CD4-positive, alpha-beta memory T cell (primary cell): ENCODE results near the gene TBC1D16. TPM values are rescaled to one million over a fixed set of nuclear protein-coding genes. Genes with fewer than 3 reads are reported as not detected.

ENCODE experiments used
- CTCF ChIA-PET: fragments of 350-600 bp; sonication (Branson Sonifier 250); formaldehyde crosslinking; loops from one replicate; lab custom pipeline; 2021; ENCODE audit warnings: inconsistent platforms; ENCODE audit not compliant: partially characterized antibody; lab: Charles Lee
- POLR2A ChIA-PET: fragments of 350-600 bp; sonication (Branson Sonifier 250); formaldehyde crosslinking; loops from one replicate; lab custom pipeline; 2021; ENCODE audit not compliant: partially characterized antibody; lab: Charles Lee
- DNase-seq, 5 donors: peaks; one replicate each; pipeline versions ENCODE4 v3.0.0 to v3.0.0-alpha.2; 2020 to 2022; ENCODE audit warnings: mixed read lengths in 1 of 5
- H3K27ac ChIP-seq: one replicate; pipeline ENCODE4 v1.7.0; 2013; ENCODE audit warnings: low read depth, low read length
- H3K27me3 ChIP-seq: 2 replicates; pipeline ENCODE4 v1.7.0; 2013; ENCODE audit warnings: mild to moderate bottlenecking, low read length, moderate library complexity; ENCODE audit not compliant: insufficient read depth
- H3K36me3 ChIP-seq: 2 replicates; pipeline ENCODE4 v1.7.0; 2013; ENCODE audit warnings: mild to moderate bottlenecking, low read length, moderate library complexity; ENCODE audit not compliant: insufficient read depth
- H3K4me1 ChIP-seq: 2 replicates; pipeline ENCODE4 v1.7.0; 2013; ENCODE audit warnings: mild to moderate bottlenecking, low read length, moderate library complexity; ENCODE audit not compliant: insufficient read depth
- H3K4me3 ChIP-seq, 2 donors: one replicate each; pipeline ENCODE4 v1.7.0; 2013; ENCODE audit warnings: low read length in 2 of 2, mild to moderate bottlenecking in 1 of 2
- H3K9me3 ChIP-seq, 2 donors: one replicate each; pipeline ENCODE4 v1.7.0; 2013; ENCODE audit warnings: low read length in 2 of 2, control low read depth in 1 of 2; ENCODE audit not compliant: control insufficient read depth in 1 of 2
- H3K27ac Mint-ChIP-seq, 7 donors: one replicate each; pipeline ENCODE4 v1.8.0; 2020 to 2021; ENCODE audit warnings: mixed read lengths in 7 of 7, mild to moderate bottlenecking in 6 of 7, inconsistent platforms in 3 of 7, moderate library complexity in 3 of 7
- H3K27me3 Mint-ChIP-seq, 2 donors: one replicate each; pipeline ENCODE4 v1.8.0; 2020 to 2021; ENCODE audit warnings: mixed read lengths in 2 of 2
- H3K36me3 Mint-ChIP-seq, 2 donors: one replicate each; pipeline ENCODE4 v1.8.0; 2020 to 2021; ENCODE audit warnings: mixed read lengths in 2 of 2, inconsistent platforms in 1 of 2, mild to moderate bottlenecking in 1 of 2
- H3K4me1 Mint-ChIP-seq, 4 donors: one replicate each; pipeline ENCODE4 v1.8.0; 2020 to 2021; ENCODE audit warnings: mixed read lengths in 4 of 4, mild to moderate bottlenecking in 1 of 4
- H3K4me3 Mint-ChIP-seq, 8 donors: one replicate each; pipeline ENCODE4 v1.8.0; 2020 to 2021; ENCODE audit warnings: mixed read lengths in 8 of 8, mild to moderate bottlenecking in 7 of 8, moderate library complexity in 6 of 8, inconsistent platforms in 3 of 8
- H3K9me3 Mint-ChIP-seq, 8 donors: one replicate each; pipeline ENCODE4 v1.8.0; 2020 to 2021; ENCODE audit warnings: mixed read lengths in 8 of 8, mild to moderate bottlenecking in 5 of 8, inconsistent platforms in 3 of 8, moderate library complexity in 1 of 8
- intact Hi-C: fragments of 100-400 bp; cut with micrococcal nuclease; formaldehyde crosslinking; loops from one replicate; pipeline ENCODE4 v1.15.1; 2023
- polyA plus RNA-seq, 2 donors: library from polyadenylated mRNA; unstranded; fragments of 300-500 nt; fragmentation: Illumina TruSeq; gene quantifications; one replicate each; pipeline ENCODE4 v1.2.3, GENCODE V29; 2021
- total RNA-seq, 2 experiments: library from RNA; stranded (reverse); gene quantifications; one replicate each; pipeline ENCODE4 v1.2.3, GENCODE V29; 2021

TBC1D16 gene
- total and polyA plus RNA-seq, 4 experiments from 2014 or later: 1.2 to 1.8 (median 1.3) TPM; not detected in 1

DNA sequence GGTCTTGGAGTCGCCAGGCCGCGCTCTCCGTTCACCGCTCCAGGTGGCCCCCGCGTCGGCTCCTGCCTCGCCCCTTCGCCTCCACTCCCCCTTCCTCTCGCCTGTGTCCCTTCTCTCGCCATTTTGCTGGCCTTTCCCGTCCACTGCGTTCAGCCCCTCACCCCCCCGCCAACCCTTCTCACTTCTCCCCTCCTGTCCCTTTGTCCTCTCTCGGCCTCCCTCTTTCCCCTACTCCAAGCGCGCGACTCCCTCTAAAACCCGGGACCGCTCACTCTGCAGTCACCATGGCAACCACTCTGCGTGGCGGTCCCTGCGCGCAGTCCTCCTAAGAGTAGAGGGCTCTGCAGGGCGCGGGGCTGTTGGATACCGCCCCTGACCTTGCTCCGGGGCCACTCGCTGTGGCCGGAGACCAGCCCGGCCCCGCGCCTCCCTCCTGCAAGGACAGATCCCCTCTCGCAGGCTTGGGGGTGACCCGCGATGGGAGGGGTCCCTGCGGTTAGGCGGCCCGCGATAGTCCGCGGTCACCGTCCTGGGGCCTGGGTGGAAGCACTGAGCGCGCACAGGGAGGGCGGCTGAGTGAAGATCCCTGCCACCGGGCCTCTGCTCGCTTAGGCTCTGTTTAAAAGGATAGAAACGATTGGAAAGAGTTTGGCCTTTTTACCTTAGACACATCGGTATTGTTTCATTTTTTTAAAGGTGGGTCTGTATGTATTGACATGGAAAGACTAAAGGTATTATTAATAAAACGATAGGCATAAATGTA, 1.2 kb upstream of the TBC1D16 start:
- Histone ChIP-seq H3K27me3 (peaks cover 6% of the 10 kb centered on the region), H3K4me3 (peak overlapping the region in 1 of 2 donors; percentile 75), H3K27ac (peak overlapping the region; percentile 58), H3K4me1 (peaks cover 13% of the 10 kb centered on the region), H3K36me3 (no peaks in the 10 kb centered on the region), H3K9me3 (no peaks in the 10 kb centered on the region)
- ChIA-PET POLR2A (no interaction called here), CTCF (no interaction called here)
- peak overlapping the region; percentile 79 to 97 (median 92) for H3K27ac Mint-ChIP-seq
- intact Hi-C loops: loop anchor here (1.0 kb wide), 1 partner anchor 40 kb away; no protein-coding TSS in a partner anchor
- no peaks in the 10 kb centered on the region for H3K9me3 Mint-ChIP-seq
- H3K36me3 Mint-ChIP-seq: no peaks in the 10 kb centered on the region
- H3K4me1 Mint-ChIP-seq: peaks cover 6 to 18% (median 10%) of the 10 kb centered on the region in 4 donors
- peak in 3 of 5 donors; percentile 38 to 58 (median 50) for DNase-seq
- peak overlapping the region; percentile 79 to 92 (median 86) for H3K4me3 Mint-ChIP-seq
- H3K27me3 Mint-ChIP-seq: peaks cover 1 to 7% of the 10 kb centered on the region in 2 donors

DNA sequence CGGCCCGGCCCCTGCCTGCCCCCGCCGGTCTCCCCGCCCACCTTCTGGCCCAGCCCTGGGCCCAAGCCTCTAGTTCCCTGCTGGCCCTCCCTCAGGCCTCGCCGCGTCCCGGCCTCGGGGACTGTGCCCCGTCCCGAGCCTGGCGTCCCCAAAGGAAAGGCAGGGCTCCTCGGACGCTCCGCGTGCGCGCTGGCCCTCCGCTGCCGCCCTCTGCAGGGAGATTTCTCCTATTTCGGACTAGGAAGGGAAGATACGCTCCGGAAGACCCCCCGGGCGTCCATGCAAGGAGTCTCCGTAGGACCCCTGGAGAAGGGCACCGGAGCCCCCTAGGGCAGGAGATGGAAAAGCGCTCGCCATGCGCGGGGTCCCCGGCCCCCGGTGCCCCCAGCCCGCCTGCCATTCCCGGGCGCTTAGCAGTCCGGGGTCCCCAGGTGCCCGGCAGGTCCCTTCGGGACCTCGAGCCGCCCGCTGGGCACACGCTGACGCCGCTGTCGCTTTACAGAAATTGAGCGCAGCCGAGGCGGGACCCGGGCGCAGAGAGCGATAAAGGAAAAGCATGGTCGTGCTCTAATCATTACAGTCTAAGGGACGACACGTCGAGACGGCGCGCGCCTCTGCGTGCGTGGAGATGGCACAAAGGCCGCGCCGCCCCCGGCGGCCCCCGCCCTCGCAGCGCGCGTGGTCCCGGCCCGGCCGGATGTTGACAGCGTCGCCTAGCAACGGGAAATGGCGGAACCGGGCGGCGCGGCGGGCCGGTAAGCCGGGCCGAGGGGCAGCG, 454 bp upstream of the TBC1D16 start, which contains the start of gene CCDC40:
Gene CCDC40, plus strand, starts transcription at position 706 of the 778 bp plus-strand sequence. Its CDS starts 21 bp downstream, at position 727.
- Mint-ChIP-seq H3K9me3 (no peaks in the 10 kb centered on the region), H3K27ac (peak within 1 kb of the TSS; percentile 86 to 97 (median 92)), H3K36me3 (no peaks in the 10 kb centered on the region), H3K4me1 (peaks cover 6 to 18% (median 10%) of the 10 kb centered on the region in 4 donors), H3K4me3 (peak within 1 kb of the TSS; percentile 79 to 92 (median 86)), H3K27me3 (peaks cover 1 to 7% of the 10 kb centered on the region in 2 donors)
- Histone ChIP-seq H3K27me3 (peaks cover 6% of the 10 kb centered on the region), H3K27ac (peak within 1 kb of the TSS; percentile 58), H3K4me1 (peaks cover 13% of the 10 kb centered on the region), H3K36me3 (no peaks in the 10 kb centered on the region), H3K9me3 (no peaks in the 10 kb centered on the region), H3K4me3 (peak within 1 kb of the TSS; percentile 34 to 75)
- DNase-seq: peak; percentile 82 to 87 (median 84)
- intact Hi-C loops: loop anchor here (1.0 kb wide), 1 partner anchor 39 kb away; no protein-coding TSS in a partner anchor
- CTCF ChIA-PET: no interaction called here
- POLR2A ChIA-PET: no interaction called here

DNA sequence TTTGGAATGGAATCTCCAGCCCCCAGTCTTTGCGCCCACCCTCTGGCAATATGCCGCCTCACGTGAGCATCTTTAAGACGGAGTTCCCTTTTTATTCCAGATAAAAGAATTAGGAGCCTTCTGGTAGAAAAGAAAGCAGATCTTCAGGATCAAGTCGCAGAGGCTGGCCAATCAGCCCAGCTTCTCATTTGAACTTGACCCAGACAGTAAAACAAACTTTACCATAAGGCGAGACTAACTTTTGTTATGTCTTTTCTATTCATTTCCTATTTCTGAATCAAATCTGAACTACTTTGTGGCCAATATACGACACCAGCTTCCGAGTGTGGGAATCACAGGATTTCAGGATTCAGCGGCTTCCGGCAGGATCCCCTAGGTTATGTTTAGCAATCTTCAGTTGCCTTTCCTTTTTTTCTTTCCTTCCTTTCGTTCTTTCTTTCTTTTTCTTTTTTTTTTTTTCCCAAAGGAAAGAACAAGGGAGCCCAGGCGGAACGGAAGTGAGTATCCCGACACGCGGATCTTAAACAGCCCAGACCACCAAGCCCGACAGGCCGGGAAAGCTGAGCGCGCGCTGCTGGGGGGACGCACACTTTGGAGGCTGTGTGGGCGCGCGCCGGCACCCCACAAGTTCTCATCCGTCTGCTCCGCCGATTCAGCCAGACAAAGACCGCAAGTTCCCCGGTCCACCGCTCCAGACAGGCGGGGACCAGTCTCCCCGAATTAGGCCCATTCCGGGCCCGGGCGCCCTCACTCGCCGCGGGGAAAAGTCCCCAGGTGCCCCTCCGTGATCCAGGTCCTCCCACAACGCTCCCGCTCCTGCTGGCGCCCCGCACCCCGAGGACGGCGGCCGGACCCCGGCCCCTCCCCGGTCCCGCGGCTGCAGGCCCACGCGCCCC, 633 bp downstream of the TBC1D16 start:
- POLR2A ChIA-PET: interaction anchor here (1.1 to 2.1 kb wide), 2 partner anchors 38 to 111 kb away, joined by 3 to 8 read pairs; no protein-coding TSS in a partner anchor

DNA sequence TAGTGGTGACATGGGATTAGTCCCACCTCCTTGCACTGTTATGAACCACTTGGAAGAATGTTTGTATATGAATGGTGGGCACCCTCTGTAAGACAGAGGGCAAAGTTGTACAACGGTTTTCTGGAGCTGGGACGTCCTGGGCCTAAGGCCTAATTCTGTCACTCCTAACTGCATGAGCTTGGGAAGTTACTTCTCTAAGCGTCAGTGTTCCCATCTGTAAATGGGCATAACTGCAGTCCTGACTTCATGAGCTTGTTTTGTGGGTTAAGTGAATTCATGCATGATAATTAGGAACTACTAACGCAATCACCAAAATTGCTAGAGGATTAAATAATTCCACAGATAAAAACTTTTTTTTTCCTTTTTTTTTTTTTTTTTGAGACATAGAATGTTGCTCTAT, 1.8 kb downstream of the TBC1D16 start:
- DNase-seq: no peak
- H3K4me1 ChIP-seq: peaks cover 13% of the 10 kb centered on the region
- POLR2A ChIA-PET: interaction anchor here (2.1 kb wide), 1 partner anchor 37 kb away, joined by 8 read pairs; no protein-coding TSS in a partner anchor
- peak overlapping the region in 1 of 7 donors; percentile 85 for H3K27ac Mint-ChIP-seq
- H3K27me3 ChIP-seq: peaks cover 6% of the 10 kb centered on the region
- CTCF ChIA-PET: interaction anchor here (0.9 to 2.9 kb wide), 5 partner anchors 12 to 47 kb away, joined by 3 to 8 read pairs (median 3); no protein-coding TSS in a partner anchor
- H3K36me3 Mint-ChIP-seq: no peaks in the 10 kb centered on the region
- intact Hi-C loops: no loop called here
- peaks cover 1 to 7% of the 10 kb centered on the region in 2 donors for H3K27me3 Mint-ChIP-seq
- H3K4me1 Mint-ChIP-seq: peaks cover 6 to 18% (median 10%) of the 10 kb centered on the region in 4 donors
- H3K36me3 ChIP-seq: no peaks in the 10 kb centered on the region
- H3K9me3 Mint-ChIP-seq: no peaks in the 10 kb centered on the region
- H3K27ac ChIP-seq: no peak overlapping the region
- no peaks in the 10 kb centered on the region for H3K9me3 ChIP-seq
- H3K4me3 ChIP-seq: no peak overlapping the region
- peak overlapping the region in 6 of 8 donors; percentile 8 to 60 (median 37) for H3K4me3 Mint-ChIP-seq

More for the DNA sequence above, 633 bp downstream of the TBC1D16 start:
- Mint-ChIP-seq H3K27me3 (peaks cover 1 to 7% of the 10 kb centered on the region in 2 donors), H3K4me1 (peaks cover 6 to 18% (median 10%) of the 10 kb centered on the region in 4 donors), H3K9me3 (no peaks in the 10 kb centered on the region), H3K36me3 (no peaks in the 10 kb centered on the region), H3K4me3 (peak overlapping the region; percentile 82 to 92 (median 89)), H3K27ac (peak overlapping the region; percentile 79 to 91 (median 86))
- peak; percentile 48 to 76 (median 52) for DNase-seq
- Histone ChIP-seq H3K27me3 (peaks cover 6% of the 10 kb centered on the region), H3K4me3 (peak overlapping the region in 1 of 2 donors; percentile 47), H3K9me3 (no peaks in the 10 kb centered on the region), H3K4me1 (peaks cover 13% of the 10 kb centered on the region), H3K36me3 (no peaks in the 10 kb centered on the region), H3K27ac (no peak overlapping the region)
- intact Hi-C loops: no loop called here
- CTCF ChIA-PET: interaction anchor here (1.1 to 2.9 kb wide), 3 partner anchors 27 to 46 kb away, joined by 3 to 8 read pairs (median 3); no protein-coding TSS in a partner anchor

DNA sequence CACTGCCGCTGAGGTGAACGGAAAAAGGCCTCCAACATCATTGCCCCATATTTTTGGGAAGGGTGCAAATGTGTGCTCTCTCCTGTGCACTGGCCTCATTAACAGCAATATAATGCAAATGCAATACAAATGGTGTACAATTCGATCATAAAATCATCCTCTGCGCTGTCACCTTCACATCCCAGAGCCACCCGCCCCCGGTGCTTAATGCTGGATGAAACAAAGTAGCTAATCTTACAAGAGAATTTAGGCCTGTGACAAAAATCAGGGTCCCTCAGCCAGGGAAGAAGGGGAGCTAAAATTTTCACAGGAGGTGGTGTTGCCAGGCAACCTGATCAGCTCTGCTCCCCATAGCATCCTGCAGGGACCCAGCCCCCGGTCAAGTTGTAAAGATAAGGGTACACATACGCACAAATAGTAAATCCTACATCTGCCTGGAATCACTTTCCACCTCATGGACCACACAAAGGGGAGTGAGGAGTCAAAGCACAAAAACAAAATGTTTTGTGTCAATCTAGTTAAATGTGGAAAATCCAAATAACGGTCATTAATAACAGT, 3.0 kb downstream of the TBC1D16 start:
- Histone ChIP-seq H3K4me1 (peaks cover 13% of the 10 kb centered on the region), H3K27ac (no peak overlapping the region), H3K4me3 (no peak overlapping the region), H3K36me3 (no peaks in the 10 kb centered on the region), H3K9me3 (no peaks in the 10 kb centered on the region), H3K27me3 (peaks cover 6% of the 10 kb centered on the region)
- H3K4me3 Mint-ChIP-seq: no peak overlapping the region
- no peak for DNase-seq
- H3K9me3 Mint-ChIP-seq: no peaks in the 10 kb centered on the region
- H3K4me1 Mint-ChIP-seq: peaks cover 6 to 18% (median 10%) of the 10 kb centered on the region in 4 donors
- H3K36me3 Mint-ChIP-seq: no peaks in the 10 kb centered on the region
- no peak overlapping the region for H3K27ac Mint-ChIP-seq
- H3K27me3 Mint-ChIP-seq: peaks cover 1 to 7% of the 10 kb centered on the region in 2 donors
- POLR2A ChIA-PET: interaction anchor here (0.5 kb wide), 1 partner anchor 861 kb away, joined by 7 read pairs; no protein-coding TSS in a partner anchor
- intact Hi-C loops: no loop called here
- CTCF ChIA-PET: interaction anchor here (0.6 to 2.9 kb wide), 3 partner anchors 19 to 27 kb away, joined by 4 to 8 read pairs (median 6); no protein-coding TSS in a partner anchor
